ENCODE results near the gene HOXA2.

The HOXA2 gene

DNA sequence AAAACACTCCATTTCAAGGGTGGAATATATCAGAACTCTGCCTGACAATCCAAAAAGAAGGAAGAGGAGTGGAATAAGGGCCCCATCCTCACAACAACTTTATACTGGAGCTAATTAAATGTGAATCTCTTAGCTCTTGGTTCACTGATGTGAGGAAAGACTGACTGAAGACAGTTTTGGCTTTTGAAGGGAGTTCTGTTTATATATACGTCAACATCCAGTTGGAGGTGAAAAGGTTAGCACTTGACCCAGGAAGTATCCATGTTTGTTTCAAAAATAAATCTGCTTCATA is 9.7 kb downstream of the HOXA2 start:
- H3K4me3 ChIP-seq (ENCODE audit: low read length), result no peak overlapping the region
- DNase-seq (ENCODE audit: low read depth, low spot score), result no peak

DNA sequence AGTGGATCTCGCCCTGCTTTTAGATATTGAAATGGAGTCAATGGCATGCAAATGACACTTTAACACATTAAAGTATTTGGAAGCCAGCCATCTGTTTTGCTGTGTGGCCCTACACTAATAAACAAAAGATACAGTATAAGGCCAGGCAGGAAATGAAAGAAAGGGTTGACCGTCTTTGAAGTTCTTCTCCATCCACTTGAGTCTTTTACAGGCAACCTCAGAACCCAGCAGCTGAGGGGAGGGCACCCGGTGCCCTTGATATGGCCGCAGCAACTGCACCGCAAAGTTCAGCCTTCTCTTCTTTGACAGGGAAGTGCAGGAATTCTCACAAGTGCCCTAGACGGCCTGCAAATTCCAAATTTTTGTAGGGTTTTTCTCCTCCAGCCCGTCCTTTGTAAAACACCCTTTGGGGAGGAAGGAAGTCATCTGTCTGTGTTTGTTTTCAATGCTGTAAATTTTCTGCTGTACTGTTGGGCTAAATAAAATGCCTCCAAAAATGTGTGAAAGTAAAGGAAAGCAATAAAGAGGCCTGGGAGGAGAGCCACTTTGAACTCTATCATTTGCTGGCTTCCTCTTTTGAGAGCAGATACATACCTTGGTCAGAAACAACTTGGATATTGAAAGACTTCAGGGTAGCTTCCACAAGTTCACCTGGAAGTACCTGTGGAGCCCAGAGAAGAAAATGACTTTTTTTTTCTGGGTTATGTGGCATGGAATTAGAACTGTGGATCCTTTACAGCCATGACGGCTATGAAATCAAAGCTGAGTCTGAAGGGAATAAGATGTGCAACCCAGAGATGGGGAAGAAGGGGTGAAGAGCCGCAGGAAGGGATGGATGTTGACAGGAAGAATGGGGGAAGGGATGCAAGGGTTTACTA is 10.3 kb downstream of the HOXA2 start:
- no peak overlapping the region for H3K4me3 ChIP-seq (ENCODE audit: low read length)
- DNase-seq (ENCODE audit: low read depth, low spot score), result no peak

DNA sequence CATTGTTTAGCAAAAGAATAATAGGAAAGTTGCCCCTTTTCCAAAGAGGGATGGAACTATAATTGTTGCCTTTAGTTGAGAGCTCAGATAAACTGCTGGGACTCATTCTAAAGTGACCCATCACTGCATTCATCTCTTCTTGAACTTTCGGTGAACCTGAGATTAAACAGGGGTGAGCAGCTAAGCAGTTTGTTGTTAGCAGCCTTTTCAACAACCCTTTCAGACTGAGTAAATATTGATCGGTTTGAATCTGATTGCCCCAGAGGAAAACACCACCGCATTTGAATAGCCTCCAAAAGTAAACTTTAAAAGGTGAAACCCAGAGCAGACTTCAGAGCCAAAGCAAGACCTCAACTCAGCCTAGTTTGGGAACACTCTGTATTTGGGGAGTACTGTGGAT is 11.4 kb downstream of the HOXA2 start:
- H3K4me3 ChIP-seq (ENCODE audit: low read length), result no peak overlapping the region
- DNase-seq (ENCODE audit: low read depth, low spot score), result no peak

DNA sequence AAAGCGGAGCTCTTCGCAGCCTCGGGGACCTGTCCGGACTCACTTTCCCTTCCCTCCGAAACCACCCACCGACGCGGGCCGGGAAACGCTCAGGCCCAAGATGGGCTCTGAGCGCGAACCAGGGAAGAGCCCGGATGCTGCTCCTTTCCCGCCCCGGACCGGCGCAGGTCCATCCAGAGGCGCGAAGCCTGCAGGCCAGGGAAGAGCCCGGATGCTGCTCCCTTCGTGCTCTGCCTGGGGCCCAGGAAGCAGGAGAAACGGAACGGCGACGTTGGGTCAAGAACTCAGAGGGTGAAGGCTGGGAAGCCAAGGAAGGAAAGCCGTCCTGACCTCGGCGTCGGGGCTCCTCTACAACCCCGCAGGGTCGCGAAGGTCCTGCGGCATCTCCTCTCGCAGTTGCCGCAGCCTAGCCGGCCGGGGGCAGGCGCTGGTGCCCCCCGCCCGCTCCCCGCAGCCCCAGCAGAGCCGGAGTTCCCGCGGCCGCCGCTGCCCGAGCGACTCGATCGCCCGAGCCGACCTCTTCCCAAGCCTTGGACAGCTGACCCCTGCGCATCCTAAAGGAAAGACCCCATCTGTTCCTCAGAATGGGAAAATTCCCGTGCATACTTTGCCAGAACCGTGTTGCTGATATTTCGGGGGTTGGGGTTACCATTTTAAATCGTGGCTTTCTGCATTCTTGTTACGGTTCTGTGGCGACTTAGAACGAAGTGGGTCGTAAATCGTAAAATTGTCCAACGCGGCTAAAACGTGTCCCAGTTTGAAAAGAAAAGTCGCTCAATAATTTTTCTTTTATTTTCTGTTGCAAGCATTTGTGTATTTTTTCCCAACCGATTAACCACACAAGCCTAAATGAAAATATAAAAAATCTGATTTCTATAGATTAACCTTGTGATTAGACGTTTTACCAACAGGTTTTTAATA is 14.2 kb downstream of the HOXA2 start:
- no peak for DNase-seq (ENCODE audit: low read depth, low spot score)
- no peak overlapping the region for H3K4me3 ChIP-seq (ENCODE audit: low read length)

DNA sequence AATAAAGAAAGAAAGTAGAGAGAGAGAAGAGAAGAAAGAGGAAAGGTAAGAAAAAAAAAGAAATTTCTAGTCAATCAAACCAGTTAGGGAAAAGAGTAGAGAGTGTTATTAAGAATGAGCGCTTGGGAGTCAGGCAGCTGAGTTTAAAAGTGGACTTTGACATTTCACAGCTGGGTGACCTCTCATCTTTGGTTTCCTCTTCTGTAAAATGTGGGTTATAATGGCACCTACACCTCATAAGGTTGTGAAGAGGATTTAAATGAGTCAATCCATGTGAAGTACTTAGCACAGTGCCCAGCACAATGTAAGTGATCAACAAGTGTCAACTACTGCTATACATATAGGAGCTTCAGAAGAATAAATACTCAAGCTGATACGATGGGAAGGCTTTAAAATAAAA is 18.8 kb downstream of the HOXA2 start:
- H3K4me3 ChIP-seq (ENCODE audit: low read length), result no peak overlapping the region
- DNase-seq (ENCODE audit: low read depth, low spot score), result no peak

DNA sequence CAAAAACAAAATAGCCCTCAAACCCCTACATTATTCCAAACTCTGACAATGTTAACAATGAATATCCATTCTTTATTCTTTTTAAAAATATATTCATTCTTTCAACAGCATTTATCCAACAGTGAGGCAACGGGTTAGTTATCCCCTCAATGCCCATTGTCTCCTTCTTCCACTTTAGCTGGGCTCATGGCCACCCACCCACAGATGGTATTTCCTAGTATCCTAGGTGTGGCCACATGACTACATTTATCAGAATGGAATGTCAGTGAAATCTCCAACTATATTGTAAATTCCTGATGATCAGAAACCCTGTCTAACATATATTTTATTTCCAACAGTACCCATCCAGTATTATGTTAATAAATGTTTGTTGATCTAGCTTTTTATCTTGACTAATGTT is 20.3 kb downstream of the HOXA2 start:
- DNase-seq (ENCODE audit: low read depth, low spot score), result no peak
- H3K4me3 ChIP-seq (ENCODE audit: low read length), result no peak overlapping the region

DNA sequence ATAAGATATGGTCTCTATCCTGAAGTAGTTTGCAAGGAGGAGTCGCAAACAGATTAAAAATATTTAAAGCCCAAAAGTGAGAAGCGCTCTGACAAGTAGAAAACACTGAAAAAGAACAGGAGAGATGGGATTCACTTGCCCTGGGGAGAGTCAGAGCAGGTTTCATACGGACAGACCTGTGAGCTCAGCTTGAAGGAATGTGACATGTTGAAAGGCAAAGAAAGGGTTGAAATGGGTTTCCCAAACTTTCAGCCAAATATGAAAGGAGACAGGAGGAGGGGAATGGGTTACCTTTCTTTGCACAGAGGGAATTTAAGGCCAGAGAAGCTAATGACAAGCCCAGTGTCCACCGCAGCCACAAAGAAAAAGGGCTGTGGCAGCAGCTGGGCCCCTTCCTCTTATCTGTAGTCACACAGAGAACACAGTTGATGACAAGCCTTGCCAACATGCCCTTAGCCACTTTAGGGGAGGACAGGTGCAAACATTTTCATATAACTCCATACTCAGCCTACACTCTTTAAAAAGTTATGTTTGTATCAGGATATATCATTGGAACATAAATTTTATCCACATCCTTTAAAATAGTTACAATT is 21.5 kb downstream of the HOXA2 start:
- H3K4me3 ChIP-seq (ENCODE audit: low read length), result no peak overlapping the region
- no peak for DNase-seq (ENCODE audit: low read depth, low spot score)

DNA sequence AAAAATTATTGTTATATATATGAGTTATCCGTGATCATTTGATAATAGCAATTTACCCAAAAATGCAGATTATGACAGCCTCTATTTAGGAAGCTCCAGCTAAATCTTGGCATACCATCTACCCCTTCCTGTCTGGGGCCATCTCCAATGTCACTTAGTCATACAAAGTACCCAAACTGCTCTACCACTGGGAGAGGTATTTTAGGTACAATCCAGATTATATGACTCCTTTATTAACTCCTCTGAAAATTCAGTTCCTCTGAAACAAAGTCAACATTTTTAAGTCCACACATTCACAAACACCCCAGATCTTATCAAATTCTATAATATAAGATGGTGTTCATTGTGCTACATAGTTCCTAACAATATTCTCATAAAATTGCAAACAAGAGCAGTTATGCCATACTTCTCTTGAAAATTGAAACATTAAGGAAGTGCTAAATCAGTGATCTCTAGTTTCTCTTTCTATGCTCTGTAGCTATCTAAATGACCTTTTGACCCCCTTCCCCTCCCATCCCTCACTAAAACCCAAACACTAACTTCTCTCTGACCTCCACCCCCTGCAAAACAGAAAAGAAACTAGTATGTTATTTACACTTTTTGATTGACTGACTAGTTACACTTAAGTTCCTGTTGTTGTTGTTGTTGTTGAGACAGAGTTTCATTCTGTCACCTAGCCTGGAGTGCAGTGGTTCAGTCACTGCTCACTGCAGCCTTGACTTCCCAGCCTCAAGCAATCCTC is 23.1 kb downstream of the HOXA2 start:
- no peak for DNase-seq (ENCODE audit: low read depth, low spot score)
- H3K4me3 ChIP-seq (ENCODE audit: low read length), result no peak overlapping the region

DNA sequence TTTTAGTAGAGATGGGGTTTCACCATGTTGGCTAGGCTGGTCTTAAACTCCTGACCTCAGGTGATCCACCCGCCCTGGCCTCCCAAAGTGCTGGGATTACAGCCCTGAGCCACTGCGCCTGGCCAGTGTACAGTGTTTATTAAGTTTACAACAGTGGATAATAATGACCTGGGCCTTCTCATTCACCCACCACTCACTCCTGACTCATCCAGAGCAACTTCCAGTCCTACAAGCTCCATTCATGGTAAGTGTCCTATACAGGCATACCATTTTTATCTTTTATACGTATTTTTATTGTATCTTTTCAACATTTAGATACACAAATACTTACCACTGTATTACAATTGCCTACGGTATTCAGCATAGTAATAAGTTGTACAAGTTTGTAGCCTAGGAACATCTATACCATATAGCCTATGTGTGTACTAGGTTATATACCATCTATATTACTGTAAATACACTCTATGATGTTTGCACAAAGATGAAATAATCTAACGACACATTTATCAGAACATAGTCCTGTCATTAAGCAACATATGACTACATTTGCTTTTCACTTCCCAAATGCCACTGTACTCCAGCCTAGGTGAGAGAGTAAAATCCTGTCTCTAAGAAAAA is 23.8 kb downstream of the HOXA2 start:
- DNase-seq (ENCODE audit: low read depth, low spot score), result no peak
- no peak overlapping the region for H3K4me3 ChIP-seq (ENCODE audit: low read length)

DNA sequence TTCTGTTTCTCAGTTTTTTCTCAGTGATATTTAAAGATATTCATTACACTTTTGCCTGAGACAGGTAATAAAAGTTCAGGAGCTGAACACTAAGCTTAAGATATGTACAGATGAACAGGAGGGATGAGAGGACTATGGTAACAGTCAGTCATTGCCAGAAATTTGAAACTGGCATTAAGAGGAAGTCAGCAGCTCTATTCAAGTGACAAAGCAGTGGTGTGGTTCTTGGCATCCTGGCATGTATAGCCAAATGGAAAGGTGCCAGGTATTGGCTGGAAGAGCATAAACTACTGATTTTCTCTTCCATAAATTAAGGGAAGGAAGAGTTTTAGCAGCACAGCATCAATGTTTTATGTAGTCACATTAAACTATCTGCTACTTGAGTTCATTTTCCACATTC is 29.4 kb downstream of the HOXA2 start:
- no peak for DNase-seq (ENCODE audit: low read depth, low spot score)
- no peak overlapping the region for H3K4me3 ChIP-seq (ENCODE audit: low read length)

DNA sequence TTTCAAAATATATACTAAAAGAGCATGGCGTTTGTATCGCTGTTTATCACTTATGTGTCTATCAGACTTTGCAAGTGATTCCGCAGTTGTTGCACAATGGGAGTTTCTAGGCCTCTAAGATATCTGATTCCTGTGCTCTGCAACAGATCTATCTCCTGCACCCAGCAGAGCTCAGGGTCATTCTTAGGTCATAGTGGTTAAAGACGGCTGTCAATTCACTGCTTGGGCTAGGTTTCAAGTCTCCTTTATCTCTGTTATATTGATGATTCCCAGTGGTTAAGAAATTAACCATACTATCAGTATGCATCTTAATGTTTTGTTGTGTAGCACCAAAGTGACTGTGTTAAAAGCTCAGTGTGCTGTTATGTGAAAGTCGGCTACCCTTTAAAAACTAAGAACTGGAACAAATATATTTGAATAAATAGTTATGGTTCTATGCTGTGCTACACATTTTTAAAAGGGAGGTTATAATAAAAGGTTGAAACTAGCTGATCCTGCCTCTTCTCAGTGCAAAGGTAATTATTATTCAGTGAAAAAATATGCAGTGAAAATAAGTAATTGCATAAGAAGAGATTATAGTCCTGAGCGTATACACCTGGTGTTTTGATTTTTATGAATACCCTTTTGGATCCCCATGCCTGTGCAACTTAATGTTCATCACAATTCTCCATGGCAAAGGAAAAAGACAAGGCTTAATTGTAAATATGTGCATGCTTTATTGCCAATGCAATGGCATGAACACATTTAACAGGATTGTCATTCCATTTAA is 30.7 kb downstream of the HOXA2 start:
- no peak for DNase-seq (ENCODE audit: low read depth, low spot score)
- no peak overlapping the region for H3K4me3 ChIP-seq (ENCODE audit: low read length)

DNA sequence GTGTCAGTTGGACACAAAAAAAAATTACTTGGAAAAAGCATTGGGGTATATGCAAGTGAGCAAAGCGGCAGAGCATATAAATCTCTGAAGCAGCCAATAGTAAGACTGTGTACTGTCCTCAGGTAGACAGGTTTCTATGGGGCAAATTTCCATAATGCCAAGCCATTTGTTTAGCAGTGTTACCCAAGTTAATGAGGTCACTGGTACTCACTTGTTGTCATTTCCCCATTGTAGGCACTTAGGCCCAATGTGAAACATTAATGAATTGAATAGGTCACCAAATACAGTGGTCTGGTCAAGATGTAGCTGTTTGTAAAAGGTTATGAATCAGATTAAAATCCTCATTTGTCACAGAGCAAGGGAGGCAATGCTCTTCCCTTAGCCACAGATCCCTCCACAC is 34.2 kb downstream of the HOXA2 start:
- no peak overlapping the region for H3K4me3 ChIP-seq (ENCODE audit: low read length)
- no peak for DNase-seq (ENCODE audit: low read depth, low spot score)

DNA sequence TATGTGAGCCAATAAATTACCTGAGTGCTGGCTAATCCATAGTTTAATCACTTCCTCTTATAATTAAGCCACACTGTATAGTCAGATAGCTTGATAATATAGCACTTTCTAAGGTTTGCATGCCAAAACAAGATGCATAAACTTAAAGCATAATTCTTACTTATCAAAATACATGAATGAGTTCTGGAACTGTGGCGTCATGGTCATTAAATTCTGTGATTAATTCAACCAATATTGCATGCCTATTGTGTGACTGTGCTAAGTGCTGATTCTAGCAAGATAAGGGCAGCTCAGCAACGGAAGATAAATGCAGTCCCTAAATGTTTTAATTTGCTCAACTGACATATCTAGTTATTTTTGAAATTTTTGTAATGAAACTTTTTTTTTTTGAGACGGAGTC is 36.3 kb downstream of the HOXA2 start:
- no peak for DNase-seq (ENCODE audit: low read depth, low spot score)
- no peak overlapping the region for H3K4me3 ChIP-seq (ENCODE audit: low read length)

DNA sequence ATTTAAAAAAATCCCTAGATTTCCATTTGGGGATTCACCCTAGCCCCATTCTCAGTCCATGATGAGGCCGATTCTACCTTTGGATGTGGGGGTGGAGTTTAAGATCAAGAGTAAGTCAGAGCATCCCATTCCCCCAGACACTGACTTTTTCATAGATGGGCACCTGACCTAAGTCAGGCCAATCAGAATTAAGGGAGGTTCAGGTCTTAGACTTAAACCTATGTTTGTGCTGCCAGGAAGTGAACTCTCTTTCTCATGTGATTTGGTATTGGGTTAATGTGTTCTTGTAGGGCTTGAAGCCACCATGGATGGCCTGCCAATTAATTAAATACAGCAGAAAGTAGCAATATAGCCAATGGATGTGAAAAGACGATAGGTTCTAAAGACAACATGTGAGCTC is 36.8 kb downstream of the HOXA2 start:
- no peak overlapping the region for H3K4me3 ChIP-seq (ENCODE audit: low read length)
- DNase-seq (ENCODE audit: low read depth, low spot score), result no peak

DNA sequence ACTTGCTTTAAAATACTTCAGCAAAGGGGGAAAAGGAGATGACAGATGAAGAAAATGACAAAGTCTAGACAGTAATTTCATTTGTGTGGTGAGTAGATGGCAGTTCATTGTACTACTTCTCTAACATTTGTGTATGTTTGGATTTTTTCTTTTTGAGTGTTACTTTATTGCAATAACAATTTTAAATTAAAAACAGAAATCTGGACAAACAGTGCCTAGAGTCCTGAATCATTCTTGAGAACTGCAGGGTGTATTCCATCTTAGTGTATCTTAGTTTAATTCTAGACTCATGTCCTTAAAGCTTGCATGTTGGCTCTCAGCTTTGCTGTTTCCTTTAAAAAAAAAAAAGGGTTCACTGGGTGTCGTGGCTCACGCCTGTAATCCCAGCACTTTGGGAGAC is 37.8 kb downstream of the HOXA2 start:
- no peak overlapping the region for H3K4me3 ChIP-seq (ENCODE audit: low read length)
- no peak for DNase-seq (ENCODE audit: low read depth, low spot score)

DNA sequence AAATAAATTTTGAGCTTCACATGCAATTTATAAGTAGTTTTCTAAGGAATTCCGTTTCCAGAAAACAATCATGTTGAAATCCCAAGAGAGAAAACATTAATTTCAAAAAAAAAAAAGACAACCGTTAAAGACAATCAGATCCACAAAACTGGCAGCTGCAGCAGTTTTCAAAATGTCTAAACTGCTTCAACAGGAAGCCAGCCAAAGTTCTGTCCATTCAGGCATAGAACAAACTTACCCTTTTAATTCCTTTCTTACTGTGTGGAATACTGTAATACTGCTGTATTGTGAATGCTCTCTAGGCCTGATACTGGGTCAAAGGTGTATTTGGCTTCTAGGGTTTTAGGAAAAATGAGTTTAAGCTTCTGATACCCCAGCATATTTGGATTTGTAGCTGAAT is 38.3 kb downstream of the HOXA2 start:
- DNase-seq (ENCODE audit: low read depth, low spot score), result no peak
- H3K4me3 ChIP-seq (ENCODE audit: low read length), result no peak overlapping the region

DNA sequence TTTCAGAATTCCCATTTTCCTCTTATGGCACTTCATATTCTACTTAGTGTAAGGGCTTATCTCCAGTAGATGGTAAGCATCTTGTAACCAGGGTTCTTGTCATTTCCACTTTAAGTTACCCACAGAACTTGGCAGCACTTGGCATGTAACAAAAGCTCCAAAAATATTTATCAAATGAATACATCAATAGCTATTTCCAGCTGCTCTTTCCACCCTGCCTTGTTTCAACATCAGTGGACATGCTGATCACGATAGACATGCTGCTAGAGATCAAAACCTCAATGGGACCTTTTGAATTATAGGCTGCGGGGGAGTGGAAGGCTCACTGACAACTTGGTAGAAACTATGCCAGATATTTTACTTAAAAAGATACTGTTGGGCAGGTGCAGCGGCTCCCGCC is 39.5 kb downstream of the HOXA2 start:
- no peak overlapping the region for H3K4me3 ChIP-seq (ENCODE audit: low read length)
- DNase-seq (ENCODE audit: low read depth, low spot score), result no peak

DNA sequence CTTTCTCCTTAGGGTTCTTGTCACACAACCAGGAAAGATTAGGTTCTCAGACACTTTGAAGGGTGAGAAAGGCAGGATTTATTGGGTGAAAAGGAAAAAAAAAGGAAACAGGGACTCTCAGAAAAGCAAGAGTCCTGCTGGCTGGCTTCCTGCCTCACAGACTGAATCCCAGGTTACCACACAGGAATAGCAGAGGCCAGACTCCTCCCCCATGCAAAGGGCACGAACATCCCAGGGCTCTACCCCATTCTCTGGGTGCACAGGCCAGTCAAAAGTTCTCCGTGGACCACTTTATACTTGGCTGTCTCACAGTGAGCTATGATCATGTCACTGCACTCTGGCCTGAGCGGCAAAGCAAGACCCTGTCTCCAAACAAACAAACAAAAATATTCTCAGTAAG is 49.3 kb downstream of the HOXA2 start:
- no peak overlapping the region for H3K4me3 ChIP-seq (ENCODE audit: low read length)

More for the DNA sequence above, 49.3 kb downstream of the HOXA2 start:
- DNase-seq (ENCODE audit: low read depth, low spot score), result no peak

Measured in Jurkat, Clone E6-1 (cell line).